IMR-90 (cell line): ENCODE measurements around the gene LCE3B. TPM values are rescaled to one million over a fixed set of nuclear protein-coding genes. Genes with fewer than 3 reads are reported as not detected.

ENCODE experiments used
- ATAC-seq: fragments of 200-7000 bp; cut with Tn5 transposase; 2 replicates; pipeline ENCODE4 v1.9.1; 2020; ENCODE audit warnings: low read depth, mild to moderate bottlenecking, moderate library complexity
- BruUV-seq: library from RNA; stranded (reverse); fragments of 400-500 nt; replicated peaks from 2 replicates; lab custom pipeline; 2021; lab: Mats Ljungman, UMichigan
- CTCF ChIA-PET: fragments of 300-600 bp; formaldehyde crosslinking; extraction: SDS; loops from one replicate; lab custom pipeline; 2021; ENCODE audit warnings: antibody characterized with exemption; lab: Yijun Ruan, JAX
- POLR2A ChIA-PET: fragments of 300-600 bp; sonication (Branson Sonifier 250); formaldehyde crosslinking; loops from one replicate; lab custom pipeline; 2022; ENCODE audit warnings: antibody characterized with exemption; ENCODE audit not compliant: unreplicated experiment; lab: Charles Lee
- DNase-seq: peaks from one replicate; pipeline ENCODE4 v3.0.0; 2013
- H2AFZ ChIP-seq: replicated peaks from 2 replicates; pipeline ENCODE3; 2013; ENCODE audit warnings: low read length, mild to moderate bottlenecking; ENCODE audit not compliant: poor library complexity
- H2AK5ac ChIP-seq: 2 replicates; pipeline ENCODE4 v1.6.1; 2013; ENCODE audit warnings: low read depth, low read length, inconsistent platforms
- H2AK9ac ChIP-seq: replicated peaks from 2 replicates; pipeline ENCODE3; 2013; ENCODE audit warnings: mild to moderate bottlenecking, low read depth, low read length, moderate library complexity; ENCODE audit not compliant: poor library complexity
- H2BK120ac ChIP-seq: 2 replicates; pipeline ENCODE4 v1.6.1; 2013; ENCODE audit warnings: low read depth, low read length, inconsistent platforms
- H2BK15ac ChIP-seq: 3 replicates; pipeline ENCODE4 v1.6.1; 2013; ENCODE audit warnings: low read depth, low read length, inconsistent platforms
- H2BK20ac ChIP-seq: 2 replicates; pipeline ENCODE4 v1.6.1; 2013; ENCODE audit warnings: low read depth, mild to moderate bottlenecking, inconsistent platforms, low read length, moderate library complexity
- H2BK5ac ChIP-seq: 2 replicates; pipeline ENCODE4 v1.6.1; 2013; ENCODE audit warnings: mild to moderate bottlenecking, low read depth, low read length, inconsistent platforms; ENCODE audit not compliant: poor library complexity, severe bottlenecking
- H3K14ac ChIP-seq: replicated peaks from 2 replicates; pipeline ENCODE4 v1.6.1; 2013; ENCODE audit warnings: low read depth, low read length, inconsistent platforms
- H3K18ac ChIP-seq: 2 replicates; pipeline ENCODE4 v1.6.1; 2013; ENCODE audit warnings: low read depth, low read length, control low read depth
- H3K23ac ChIP-seq: 2 replicates; pipeline ENCODE4 v1.6.1; 2013; ENCODE audit warnings: low read depth, low read length, inconsistent platforms
- H3K27ac ChIP-seq: 2 replicates; pipeline ENCODE4 v1.5.1; 2013; ENCODE audit warnings: mild to moderate bottlenecking, control low read depth, low read length; ENCODE audit not compliant: insufficient read depth
- H3K27me3 ChIP-seq: 2 replicates; pipeline ENCODE4 v1.6.1; 2013; ENCODE audit warnings: low read length; ENCODE audit not compliant: control insufficient read depth, insufficient read depth
- H3K36me3 ChIP-seq: 2 replicates; pipeline ENCODE4 v1.6.1; 2013; ENCODE audit warnings: low read length, mixed read lengths; ENCODE audit not compliant: control insufficient read depth, insufficient read depth
- H3K4ac ChIP-seq: 2 replicates; pipeline ENCODE4 v1.6.1; 2013; ENCODE audit warnings: low read depth, low read length, inconsistent platforms
- H3K4me1 ChIP-seq: 2 replicates; pipeline ENCODE4 v1.6.1; 2013; ENCODE audit warnings: low read length, mixed read lengths; ENCODE audit not compliant: control insufficient read depth, insufficient read depth
- H3K4me2 ChIP-seq: 2 replicates; pipeline ENCODE4 v1.6.1; 2013; ENCODE audit warnings: low read depth, mild to moderate bottlenecking, control low read depth, low read length, moderate library complexity
- H3K4me3 ChIP-seq: 2 replicates; pipeline ENCODE4 v1.5.1; 2013; ENCODE audit warnings: low read depth, mild to moderate bottlenecking, control low read depth, low read length, moderate library complexity; ENCODE audit not compliant: insufficient read depth
- H3K56ac ChIP-seq: 2 replicates; pipeline ENCODE4 v1.6.1; 2013; ENCODE audit warnings: low read length, inconsistent platforms; ENCODE audit not compliant: insufficient read depth; ENCODE audit errors: extremely low read depth
- H3K79me1 ChIP-seq, 2 experiments: 2 replicates each; pipeline ENCODE4 v1.6.1; 2013; ENCODE audit warnings: low read length in 2 of 2, inconsistent platforms in 1 of 2, low read depth in 1 of 2
- H3K9ac ChIP-seq: 2 replicates; pipeline ENCODE4 v1.6.1; 2013; ENCODE audit warnings: low read depth, low read length, control low read depth
- H3K9me1 ChIP-seq: 2 replicates; pipeline ENCODE4 v1.6.1; 2013; ENCODE audit warnings: low read length, inconsistent platforms; ENCODE audit not compliant: insufficient read depth
- H3K9me3 ChIP-seq: 2 replicates; pipeline ENCODE4 v1.6.1; 2013; ENCODE audit warnings: low read length; ENCODE audit not compliant: control insufficient read depth, insufficient read depth
- H4K20me1 ChIP-seq: 2 replicates; pipeline ENCODE4 v1.6.1; 2013; ENCODE audit warnings: low read length, inconsistent platforms; ENCODE audit not compliant: insufficient read depth
- H4K5ac ChIP-seq: 2 replicates; pipeline ENCODE4 v1.6.1; 2013; ENCODE audit warnings: mild to moderate bottlenecking, low read depth, low read length, control low read depth
- H4K8ac ChIP-seq, 2 experiments: 2 replicates each; pipeline ENCODE4 v1.6.1; 2013; ENCODE audit warnings: low read depth in 2 of 2, low read length in 2 of 2, control low read depth in 1 of 2, inconsistent platforms in 1 of 2
- H4K91ac ChIP-seq: 2 replicates; pipeline ENCODE4 v1.6.1; 2013; ENCODE audit warnings: low read depth, low read length, inconsistent platforms; ENCODE audit not compliant: insufficient read depth
- CTCF ChIP-seq: conservative IDR thresholded peaks from 2 replicates; pipeline ENCODE4 v1.5.1; 2012; ENCODE audit warnings: mild to moderate bottlenecking, low read depth, low read length, improper control_type of control experiment
- MXI1 ChIP-seq: IDR thresholded peaks from 2 replicates; pipeline ENCODE4 v1.6.1; 2012; ENCODE audit warnings: low read depth, mild to moderate bottlenecking, low read length, moderate library complexity, borderline replicate concordance
- NFE2L2 ChIP-seq: fragments of 150-350 bp; IDR thresholded peaks from 2 replicates; pipeline ENCODE4 v1.6.1; 2016; ENCODE audit warnings: low read depth, mild to moderate bottlenecking, low read length
- RAD21 ChIP-seq: IDR thresholded peaks from 2 replicates; pipeline ENCODE4 v1.6.1; 2012; ENCODE audit warnings: low read length, improper control_type of control experiment
- USF2 ChIP-seq: fragments of 150-350 bp; IDR thresholded peaks from 2 replicates; pipeline ENCODE4 v1.6.1; 2017; ENCODE audit warnings: mild to moderate bottlenecking, antibody characterized with exemption, low read length, low read depth
- WGBS, 2 experiments: methylation state at CpG; one replicate each; pipeline versions ENCODE4 v1.1.5 to v1.1.7; 2013; ENCODE audit warnings: missing lambda C conversion rate in 2 of 2; ENCODE audit not compliant: insufficient read length in 1 of 2; ENCODE audit errors: extremely low coverage in 2 of 2; 5-methylcytosine and 5-hydroxymethylcytosine counted together
- dilution Hi-C: fragments of 300-500 bp; cut with HindIII; formaldehyde crosslinking; loops from one replicate; pipeline ENCODE4 v1.14.3; 2018; ENCODE audit warnings: low sequenced_read_pairs; ENCODE audit not compliant: unreplicated experiment
- in situ Hi-C: fragments of 300-500 bp; cut with MboI; formaldehyde crosslinking; loops from 3 replicates; pipeline ENCODE4 v1.14.3; 2019; ENCODE audit warnings: low sequenced_read_pairs, inconsistent platforms, mixed read lengths
- intact Hi-C: fragments of 100-400 bp; cut with micrococcal nuclease; formaldehyde crosslinking; loops from 2 replicates; pipeline ENCODE4 v1.10.0; 2022
- polyA plus RNA-seq, 3 experiments: library from polyadenylated mRNA; depleted of rRNA; stranded (reverse); fragments of >200 nt; gene quantifications; 2 replicates each; pipeline ENCODE4 v1.2.3, GENCODE V29; 2012; ENCODE audit warnings: low replicate concordance in 1 of 3
- total RNA-seq: library from RNA; depleted of rRNA; stranded (reverse); fragments of >200 nt; gene quantifications from 2 replicates; pipeline ENCODE4 v1.2.3, GENCODE V29; 2012

The LCE3B gene
- total and polyA plus RNA-seq, 2 of the 4 experiments (the other 2 are of a cell fraction) = not detected

- Histone ChIP-seq H2AFZ (no peak overlapping the region), H3K4ac (no peak overlapping the region), H3K79me1 (no peaks in the 10 kb centered on the region), H4K91ac (no peak overlapping the region), H3K56ac (no peak overlapping the region), H3K14ac (no peak overlapping the region), H3K4me2 (no peak overlapping the region), H2AK9ac (no peak overlapping the region), H2AK5ac (no peak overlapping the region), H4K20me1 (no peaks in the 10 kb centered on the region), H2BK5ac (no peak overlapping the region), H2BK120ac (no peak overlapping the region), H2BK20ac (no peak overlapping the region), H3K4me1 (no peaks in the 10 kb centered on the region), H2BK15ac (no peak overlapping the region), H3K4me3 (no peak overlapping the region), H4K8ac (no peak overlapping the region), H3K27ac (no peak overlapping the region), H3K36me3 (no peaks in the 10 kb centered on the region), H3K18ac (no peak overlapping the region), H3K27me3 (no peaks in the 10 kb centered on the region), H4K5ac (no peak overlapping the region), H3K23ac (no peak overlapping the region), H3K9me1 (no peaks in the 10 kb centered on the region), H3K9me3 (no peaks in the 10 kb centered on the region), H3K9ac (no peak overlapping the region)
- dilution Hi-C loops = no loop called here
- in situ Hi-C loops = no loop called here
- no TSS peak for BruUV-seq
- TF ChIP-seq NFE2L2 (no peak), RAD21 (no peak), MXI1 (no peak), CTCF (no peak), USF2 (no peak)
- ChIA-PET CTCF (no interaction called here), POLR2A (no interaction called here)
- WGBS, 2 experiments = no CpG with 5 or more reads among the region's 1 CpG
- intact Hi-C loops = no loop called here
- no peak for DNase-seq
- ATAC-seq = no peak
Measured at GRCh38 chr1:152640351-152640750, 26.7 kb downstream of the LCE3B start.
